Measurements from ENCODE around the gene PRUNE2. TPM values are rescaled to one million over a fixed set of nuclear protein-coding genes. Genes with fewer than 3 reads are reported as not detected.

PRUNE2 gene
- total and polyA plus RNA-seq, 2 of the 8 experiments (the other 6 are each of a cell fraction or from before 2014, with no cell fraction given) = 5.5 to 13.3 TPM

GRCh38 chr9:76878933-76879332 lies 27.0 kb downstream of the PRUNE2 start (continued):
- TF ChIP-seq HDAC2 (IDR thresholded peaks at IDR 0.05; ENCODE audit: borderline replicate concordance in 1 of 2, low read depth in 2 of 2, low read length in 2 of 2) = no peak
- TF ChIP-seq SIRT6 (IDR thresholded peaks at IDR 0.05; ENCODE audit: low read length) = no peak

Data from H1 (cell line).